GM21576 (cell line): ENCODE data around the gene RSL1D1.
"Not testable (repeated sequence)": the region's sequence is repeated elsewhere in the genome, so short reads cannot be mapped to it uniquely, and the experiment has no call there.

ENCODE experiments used
- ATAC-seq: cut with Tn5 transposase; IDR thresholded peaks from one replicate; pipeline ENCODE4 v1.9.1; 2021; ENCODE audit warnings: mild to moderate bottlenecking, moderate library complexity; ENCODE audit not compliant: unreplicated experiment

RSL1D1 gene

GRCh38 chr16:11844499-11844898, 6.8 kb downstream of the RSL1D1 start:
- no peak for ATAC-seq

- no peak for ATAC-seq
Measured at GRCh38 chr16:11843861-11844260, 7.5 kb downstream of the RSL1D1 start.

GRCh38 chr16:11843206-11843605, 8.1 kb downstream of the RSL1D1 start:
- ATAC-seq: no peak

DNA sequence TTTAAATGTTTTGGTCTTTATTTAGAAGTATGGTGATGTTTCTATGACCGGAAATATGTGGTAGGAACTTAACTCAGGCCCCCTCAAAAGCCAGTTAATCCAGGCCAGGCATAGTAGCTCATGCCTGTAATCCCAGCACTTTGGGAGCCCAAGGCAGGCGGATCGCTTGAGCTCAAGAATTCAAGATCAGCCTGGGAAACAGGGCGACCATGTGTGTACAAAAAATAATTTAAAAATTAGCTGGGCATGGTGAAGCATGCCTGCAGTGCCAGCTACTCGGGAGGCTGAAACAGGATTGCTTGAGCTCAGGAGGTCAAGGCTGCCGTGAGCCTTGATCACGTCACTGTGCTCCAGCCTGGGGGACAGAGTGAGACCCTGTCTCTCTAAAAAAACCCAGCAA, 10.3 kb downstream of the RSL1D1 start:
- no peak for ATAC-seq

GRCh38 chr16:11836650-11837244, 14.6 kb downstream of the RSL1D1 start:
- ATAC-seq: no peak

DNA sequence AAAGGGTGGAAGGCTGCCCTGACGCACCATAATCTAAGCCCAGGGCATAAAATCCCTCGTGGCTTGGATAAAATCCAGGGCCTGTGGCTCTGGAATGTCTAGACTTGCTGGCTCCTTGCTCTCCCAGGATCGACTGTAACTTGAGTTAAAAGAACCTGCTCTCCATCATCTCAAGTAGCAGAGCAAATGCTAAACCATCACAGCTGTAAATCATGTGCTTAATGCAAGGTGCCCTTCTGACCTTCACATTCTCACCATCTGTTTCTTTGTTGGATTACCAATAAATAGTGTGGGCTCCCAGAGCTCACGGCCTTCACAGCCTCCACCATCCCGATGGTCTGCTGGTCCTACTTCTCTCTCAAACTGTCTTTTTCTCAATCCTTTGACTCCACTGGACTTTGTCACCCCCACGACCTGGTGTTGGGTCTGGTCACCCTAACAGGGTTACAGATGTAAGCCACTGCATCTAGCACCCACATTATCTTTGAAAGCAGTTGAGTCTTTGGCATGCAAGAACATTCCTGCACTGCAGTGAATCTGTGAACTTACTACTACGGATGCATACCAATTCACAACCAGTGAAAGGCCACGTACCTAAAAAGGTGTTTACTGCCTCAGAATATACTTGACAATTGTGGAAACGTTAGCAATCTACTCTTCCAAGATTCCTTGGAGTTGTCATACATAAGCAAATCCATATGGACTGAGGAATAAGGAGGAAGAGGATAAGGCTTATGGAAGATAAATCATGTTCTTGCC, 15.3 kb downstream of the RSL1D1 start:
- no peak for ATAC-seq

DNA sequence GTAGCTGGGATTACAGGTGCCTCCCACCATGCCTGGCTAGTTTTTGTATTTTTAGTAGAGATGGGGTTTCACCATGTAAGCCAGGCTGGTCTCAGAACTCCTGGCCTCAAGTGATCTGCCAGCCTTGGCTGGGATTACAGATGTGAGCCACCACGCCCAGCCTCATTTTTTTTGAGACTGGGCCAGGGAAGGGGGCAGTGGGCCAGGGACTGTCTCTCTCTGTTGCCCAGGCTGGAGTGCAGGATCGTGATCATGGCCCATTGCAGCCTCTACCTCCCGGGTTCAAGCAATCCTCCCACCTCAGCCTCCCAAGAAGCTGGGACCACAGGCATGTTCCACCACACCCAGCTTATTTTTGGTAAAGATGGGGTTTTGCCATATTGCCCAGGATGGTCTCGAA, 16.0 kb downstream of the RSL1D1 start:
- no peak for ATAC-seq

GRCh38 chr16:11833951-11834695, 17.2 kb downstream of the RSL1D1 start:
- ATAC-seq: no peak

- no peak for ATAC-seq
Measured at GRCh38 chr16:11828696-11829095, 22.6 kb downstream of the RSL1D1 start.

GRCh38 chr16:11825520-11826165, 25.7 kb downstream of the RSL1D1 start:
- not testable (repeated sequence) for ATAC-seq

GRCh38 chr16:11824362-11824761, 27.0 kb downstream of the RSL1D1 start:
- no peak for ATAC-seq

GRCh38 chr16:11823645-11824044, 27.7 kb downstream of the RSL1D1 start:
- ATAC-seq: not testable (repeated sequence)

DNA sequence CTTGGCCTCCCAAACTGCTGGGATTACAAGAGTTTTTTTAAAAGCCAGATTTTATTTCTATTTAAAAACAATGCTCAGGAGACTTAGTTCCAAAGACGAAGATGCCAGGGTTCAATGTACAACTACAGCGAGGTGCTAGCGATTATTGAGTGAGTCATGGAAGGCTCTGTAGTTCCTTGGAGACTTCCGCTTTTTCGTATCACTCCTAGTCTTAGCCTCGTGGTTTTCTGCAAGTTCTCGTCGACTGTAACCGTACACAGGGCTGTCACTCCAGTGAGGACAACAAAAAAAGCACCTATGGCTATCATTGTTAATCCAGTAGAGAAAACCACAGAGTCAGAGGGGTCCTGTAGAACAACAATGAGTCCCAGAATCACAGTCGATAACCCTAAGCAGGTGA, 31.5 kb downstream of the RSL1D1 start:
- no peak for ATAC-seq

- not testable (repeated sequence) for ATAC-seq
Measured at GRCh38 chr16:11818970-11819369, 32.4 kb downstream of the RSL1D1 start.

DNA sequence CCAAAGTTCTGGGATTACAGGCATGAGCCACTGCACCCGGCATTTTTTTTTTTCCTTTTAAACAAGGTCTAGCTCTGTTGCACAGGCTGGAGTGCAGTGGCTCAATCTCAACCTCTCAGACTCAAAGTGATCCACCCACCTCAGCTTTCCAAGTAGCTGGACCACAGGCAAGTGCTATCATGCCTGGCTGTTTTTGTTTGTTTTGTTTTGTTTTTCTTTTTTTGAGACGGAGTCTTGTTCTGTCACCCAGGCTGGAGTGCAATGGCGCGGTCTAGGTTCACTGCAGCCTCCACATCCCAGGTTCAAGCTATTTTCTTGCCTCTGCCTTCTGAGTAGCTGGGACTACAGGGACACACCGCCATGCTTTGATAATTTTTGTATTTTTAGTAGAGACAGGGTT, 35.2 kb downstream of the RSL1D1 start:
- no peak for ATAC-seq

- ATAC-seq: not testable (repeated sequence)
Measured at GRCh38 chr16:11814800-11815199, 36.5 kb downstream of the RSL1D1 start.

- ATAC-seq: no peak
Measured at GRCh38 chr16:11806721-11807120, 44.6 kb downstream of the RSL1D1 start.

GRCh38 chr16:11805556-11805955, 45.8 kb downstream of the RSL1D1 start:
- no peak for ATAC-seq

DNA sequence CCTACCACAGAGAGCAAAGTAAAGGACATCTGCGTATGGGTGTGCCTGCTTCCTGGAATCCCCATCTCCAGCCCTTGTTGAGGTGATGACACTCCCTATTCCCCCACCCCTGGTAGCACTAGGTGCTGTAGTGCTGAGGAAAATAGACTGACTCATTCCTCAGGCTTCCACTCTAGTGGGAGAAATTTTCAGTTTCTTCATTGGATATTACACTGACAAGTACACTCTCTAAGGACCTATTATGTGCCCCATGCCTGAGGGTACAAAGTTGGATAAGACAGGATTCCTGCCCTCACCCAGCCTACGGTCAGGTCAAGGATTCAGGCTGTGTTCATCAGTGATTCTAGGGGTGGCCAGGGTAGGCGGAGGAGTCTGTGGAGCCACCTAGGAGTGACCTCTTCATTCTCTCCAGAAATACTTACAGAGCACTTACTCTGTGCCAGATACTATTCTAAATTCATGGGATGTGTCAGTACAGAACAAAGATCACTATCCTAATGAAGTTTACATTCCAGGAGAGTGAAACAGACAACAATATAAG, 49.8 kb downstream of the RSL1D1 start:
- no peak for ATAC-seq

GRCh38 chr16:11800382-11800718, 51.0 kb downstream of the RSL1D1 start:
- no peak for ATAC-seq
